Endothelial cell of umbilical vein (primary cell): ENCODE data around the gene SUPT3H. TPM values are rescaled to one million over a fixed set of nuclear protein-coding genes. Genes with fewer than 3 reads are reported as not detected.

ENCODE experiments used
- BruUV-seq: library from RNA; stranded (reverse); fragments of 400-500 nt; replicated peaks from 2 replicates; lab custom pipeline; 2021; lab: Mats Ljungman, UMichigan
- CTCF ChIA-PET: fragments of 300-600, 350-600 bp; sonication (Branson Sonifier 250); formaldehyde crosslinking; loops from one replicate; lab custom pipeline; 2021; ENCODE audit warnings: antibody characterized with exemption, inconsistent platforms; lab: Charles Lee
- POLR2A ChIA-PET: fragments of 300-600, 350-600 bp; sonication (Branson Sonifier 250); formaldehyde crosslinking; loops from one replicate; lab custom pipeline; 2021; ENCODE audit warnings: antibody characterized with exemption, inconsistent platforms; lab: Charles Lee
- DNase-seq: peaks from one replicate; pipeline ENCODE4 v3.0.0-alpha.2; 2011; ENCODE audit warnings: low read depth, low spot score
- FAIRE-seq: peaks from 2 replicates; lab custom pipeline; 2011; peaks lifted over from hg19 to GRCh38; lab: Jason Lieb, UNC
- H2AFZ ChIP-seq: 2 replicates; pipeline ENCODE4 v1.6.0; 2012; ENCODE audit warnings: low read depth, low read length, control low read depth, inconsistent platforms
- H3K27ac ChIP-seq: 2 replicates; pipeline ENCODE4 v1.5.1; 2011; ENCODE audit warnings: low read depth, mild to moderate bottlenecking, control low read depth, low read length, moderate library complexity; ENCODE audit not compliant: insufficient read depth
- H3K27me3 ChIP-seq, 2 experiments: 2 replicates each; pipeline versions ENCODE4 v1.6.0 to v1.6.1; 2011; ENCODE audit warnings: low read length in 2 of 2, mixed read lengths in 1 of 2; ENCODE audit not compliant: control insufficient read depth in 2 of 2, insufficient read depth in 2 of 2
- H3K36me3 ChIP-seq, 2 experiments: 2 replicates in 1 of 2; 3 replicates in 1 of 2; pipeline ENCODE4 v1.5.1; 2011; ENCODE audit warnings: low read length in 2 of 2, mild to moderate bottlenecking in 1 of 2, moderate library complexity in 1 of 2; ENCODE audit not compliant: control insufficient read depth in 2 of 2, insufficient read depth in 2 of 2; ENCODE audit errors: extremely low read depth in 1 of 2
- H3K4me1 ChIP-seq: 3 replicates; pipeline ENCODE4 v1.5.1; 2011; ENCODE audit warnings: mild to moderate bottlenecking, low read length; ENCODE audit not compliant: control insufficient read depth, insufficient read depth; ENCODE audit errors: extremely low read depth
- H3K4me2 ChIP-seq: 2 replicates; pipeline ENCODE4 v1.6.1; 2011; ENCODE audit warnings: low read length, control low read depth, mixed read lengths; ENCODE audit not compliant: insufficient read depth
- H3K4me3 ChIP-seq, 3 experiments: fragments of 200-600 bp in 1 of 3; sonication (generic), shearing (Covaris generic) in 1 of 3; replicated peaks in 1 of 3; 2 replicates each; pipeline ENCODE4 v1.5.1; 2011 to 2016; ENCODE audit warnings: control low read depth in 3 of 3, low read length in 3 of 3, mild to moderate bottlenecking in 2 of 3, inconsistent platforms in 1 of 3, low read depth in 1 of 3, moderate library complexity in 1 of 3; ENCODE audit not compliant: insufficient read depth in 1 of 3
- H3K79me2 ChIP-seq: 2 replicates; pipeline ENCODE4 v1.6.0; 2012; ENCODE audit warnings: low read length, inconsistent platforms; ENCODE audit not compliant: control insufficient read depth, insufficient read depth
- H3K9ac ChIP-seq: replicated peaks from 2 replicates; pipeline ENCODE3; 2011; ENCODE audit warnings: low read length, control low read depth; ENCODE audit not compliant: insufficient read depth; ENCODE audit errors: extremely low read depth
- H3K9me1 ChIP-seq: replicated peaks from 3 replicates; pipeline ENCODE4 v1.6.0; 2011; ENCODE audit warnings: mild to moderate bottlenecking, low read length; ENCODE audit not compliant: control insufficient read depth, insufficient read depth; ENCODE audit errors: extremely low read depth
- H3K9me3 ChIP-seq: replicated peaks from 2 replicates; pipeline ENCODE4 v1.5.1; 2012; ENCODE audit warnings: low read length, inconsistent platforms; ENCODE audit not compliant: control insufficient read depth, insufficient read depth
- H4K20me1 ChIP-seq: replicated peaks from 2 replicates; pipeline ENCODE3; 2011; ENCODE audit warnings: mild to moderate bottlenecking, low read length; ENCODE audit not compliant: control insufficient read depth, insufficient read depth; ENCODE audit errors: extremely low read depth
- EZH2 ChIP-seq: IDR thresholded peaks from 2 replicates; pipeline ENCODE4 v1.6.1; 2012; ENCODE audit warnings: borderline replicate concordance, low read depth, mild to moderate bottlenecking, moderate library complexity, low read length, inconsistent platforms; ENCODE audit not compliant: severe bottlenecking
- FOS ChIP-seq: IDR thresholded peaks from 2 replicates; pipeline ENCODE4 v1.6.1; 2011; ENCODE audit warnings: mild to moderate bottlenecking, low read length, moderate library complexity, borderline replicate concordance; ENCODE audit not compliant: insufficient read depth
- GATA2 ChIP-seq: IDR thresholded peaks from 2 replicates; pipeline ENCODE4 v1.7.0; 2011; ENCODE audit warnings: low read depth, mild to moderate bottlenecking, moderate library complexity, mixed read lengths, low read length; ENCODE audit not compliant: insufficient read length, insufficient read depth
- JUN ChIP-seq: IDR thresholded peaks from 2 replicates; pipeline ENCODE4 v1.6.1; 2011; ENCODE audit warnings: borderline replicate concordance, low read depth; ENCODE audit not compliant: insufficient read length, insufficient read depth
- MAX ChIP-seq: IDR thresholded peaks from 2 replicates; pipeline ENCODE4 v1.6.1; 2011; ENCODE audit not compliant: insufficient read depth, insufficient read length
- MYC ChIP-seq: IDR thresholded peaks from one replicate; pipeline ENCODE4 v1.6.1; 2011; ENCODE audit warnings: mild to moderate bottlenecking, low read depth, low read length
- POLR2A ChIP-seq: IDR thresholded peaks from 2 replicates; pipeline ENCODE4 v1.6.1; 2012; ENCODE audit warnings: low read depth, mild to moderate bottlenecking, control low read depth, low read length
- POLR2AphosphoS5 ChIP-seq: IDR thresholded peaks from 2 replicates; pipeline ENCODE4 v1.6.1; 2012; ENCODE audit warnings: low read depth, mild to moderate bottlenecking, control low read depth, low read length, moderate library complexity; ENCODE audit not compliant: insufficient read depth
- dilution Hi-C: fragments of 300-500 bp; cut with MboI; formaldehyde crosslinking; loops from one replicate; pipeline ENCODE4 v1.15.0; 2019; ENCODE audit warnings: low sequenced_read_pairs; ENCODE audit not compliant: extremely low pct_ligation_motif_present
- intact Hi-C: fragments of 100-400 bp; cut with micrococcal nuclease; formaldehyde crosslinking; loops from one replicate; pipeline ENCODE4 v1.10.0; 2022
- polyA plus RNA-seq, 4 experiments: library from polyadenylated mRNA; depleted of rRNA in 3 of 4; stranded (reverse) in 3 of 4; unstranded in 1 of 4; fragments of >200 nt; gene quantifications; 2 replicates each; pipeline versions ENCODE4 v1.2.1 to v1.2.3, GENCODE V29; 2011 to 2012; ENCODE audit warnings: missing spikeins in 1 of 4
- total RNA-seq: library from RNA; stranded (reverse); gene quantifications from 2 replicates; pipeline ENCODE4 v1.2.3, GENCODE V29; 2021
- TF ChIP-seq, protein P1 (sequence below), 2 donors: IDR thresholded peaks; 1 replicate in 1 of 2; 2 replicates in 1 of 2; pipeline ENCODE4 v1.5.1; 2011; ENCODE audit warnings: low read length in 2 of 2, mild to moderate bottlenecking in 2 of 2, moderate library complexity in 2 of 2, control low read depth in 1 of 2, inconsistent platforms in 1 of 2, low read depth in 1 of 2; ENCODE audit not compliant: insufficient read depth in 1 of 2; ENCODE audit errors: extremely low read depth in 1 of 2

Gene SUPT3H
- total and polyA plus RNA-seq, 2 donors (not counting 3 experiments of a cell fraction or from before 2014, with no cell fraction given) = 8.3 to 9.8 TPM

DNA sequence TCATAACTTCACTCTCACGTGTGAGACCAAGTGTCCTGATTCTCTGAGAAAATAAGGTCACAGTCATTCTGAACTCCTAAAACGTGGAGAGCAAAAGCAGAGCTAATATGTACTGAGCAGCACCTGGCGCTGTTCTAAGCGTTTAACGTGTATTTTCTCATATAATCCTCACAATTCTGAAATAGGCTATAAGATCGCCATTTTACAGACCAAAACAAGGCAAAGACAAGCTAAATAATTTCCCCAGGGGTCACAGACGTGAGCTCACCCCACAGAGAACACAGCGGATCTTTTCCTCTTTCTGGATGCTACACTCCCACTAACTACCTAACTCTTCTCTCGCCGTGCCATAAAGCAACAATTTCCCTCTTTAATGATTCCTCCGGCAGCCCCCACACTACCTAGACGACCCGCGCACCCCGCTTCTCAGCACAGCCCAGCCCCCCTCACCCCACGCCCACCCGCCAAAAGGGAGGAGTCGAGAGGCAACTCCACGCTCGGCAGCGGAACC is 636 bp downstream of the SUPT3H start:
- H3K9me1 ChIP-seq = no peaks in the 10 kb centered on the region
- FAIRE-seq (peak; percentile 62), DNase-seq (no peak)
- peak overlapping the region; percentile 76 to 92 (median 79) for H3K4me3 ChIP-seq
- no peaks in the 10 kb centered on the region for H3K79me2 ChIP-seq
- H3K9ac ChIP-seq = peak overlapping the region; percentile 93
- H3K27me3 ChIP-seq = no peaks in the 10 kb centered on the region
- H2AFZ ChIP-seq = peak overlapping the region; percentile 79
- intact Hi-C loops = loop anchor here (1.0 kb wide), 1 partner anchor 337 kb away; no protein-coding TSS in a partner anchor
- no peaks in the 10 kb centered on the region for H3K9me3 ChIP-seq
- H3K4me2 ChIP-seq = peak overlapping the region; percentile 98
- no peaks in the 10 kb centered on the region for H3K36me3 ChIP-seq
- TF ChIP-seq GATA2 = no peak
- no peak for TF ChIP-seq FOS
- no peak for TF ChIP-seq MYC
- no TSS peak for BruUV-seq
- dilution Hi-C loops = no loop called here
- ChIA-PET POLR2A (no interaction called here), CTCF (interaction anchor here (1.1 to 3.5 kb wide), 7 partner anchors 45 to 721 kb away, joined by 3 to 49 read pairs (median 5); no protein-coding TSS in a partner anchor)
- H4K20me1 ChIP-seq = no peaks in the 10 kb centered on the region
- H3K4me1 ChIP-seq = peaks cover 8% of the 10 kb centered on the region
- H3K27ac ChIP-seq = peak overlapping the region; percentile 91

DNA sequence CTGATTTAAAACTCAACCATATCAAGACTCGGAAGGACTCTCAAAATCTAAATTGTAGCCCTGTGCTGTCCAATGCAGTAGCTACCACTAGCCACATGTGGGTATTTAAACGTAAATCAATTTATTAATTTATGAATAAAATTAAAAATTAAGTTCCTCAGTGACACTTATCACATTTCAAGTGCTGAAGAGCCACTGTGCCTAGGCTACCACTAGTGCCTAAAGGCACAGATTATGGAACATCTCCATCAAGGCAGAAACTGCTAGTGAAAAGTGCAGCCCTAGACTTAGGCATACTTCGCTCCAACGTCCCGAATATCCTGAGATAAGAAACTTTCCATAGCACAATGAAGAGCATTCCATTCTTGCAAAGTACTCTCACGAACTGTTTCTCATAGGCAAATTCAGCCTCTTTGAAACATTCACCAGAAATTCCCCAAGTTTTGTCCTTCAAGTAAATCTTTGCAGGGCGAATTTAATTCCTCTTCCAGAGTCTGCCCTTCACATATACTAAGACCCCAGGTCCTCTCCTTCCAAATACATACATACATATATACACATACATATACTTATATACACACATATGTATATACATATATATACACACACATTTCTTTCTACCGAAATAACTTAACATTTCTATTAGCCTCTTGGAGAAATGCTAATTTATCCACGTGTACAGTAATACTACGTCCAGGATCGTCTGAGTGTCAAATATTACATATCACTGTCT is 1.3 kb downstream of the SUPT3H start:
- peak; percentile 48 for FAIRE-seq
- ChIA-PET CTCF (interaction anchor here (0.5 to 3.5 kb wide), 6 partner anchors 52 to 721 kb away, joined by 3 to 49 read pairs (median 5); no protein-coding TSS in a partner anchor), POLR2A (no interaction called here)
- Histone ChIP-seq H3K4me1 (peaks cover 8% of the 10 kb centered on the region), H2AFZ (peak overlapping the region; percentile 79), H3K27me3 (no peaks in the 10 kb centered on the region), H3K27ac (peak overlapping the region; percentile 91), H3K4me3 (peak overlapping the region; percentile 76 to 92 (median 79)), H3K79me2 (no peaks in the 10 kb centered on the region), H3K9me3 (no peaks in the 10 kb centered on the region), H4K20me1 (no peaks in the 10 kb centered on the region), H3K4me2 (peak overlapping the region; percentile 98), H3K9me1 (no peaks in the 10 kb centered on the region), H3K36me3 (no peaks in the 10 kb centered on the region), H3K9ac (peak overlapping the region; percentile 93)
- TF ChIP-seq FOS = no peak
- TF ChIP-seq MAX = no peak
- no peak for TF ChIP-seq MYC
- TF ChIP-seq GATA2 = no peak
- TF ChIP-seq POLR2AphosphoS5 = no peak
- TF ChIP-seq POLR2A = no peak
- TF ChIP-seq JUN = no peak
- TF ChIP-seq EZH2 = no peak
- TF ChIP-seq, protein P1, sequence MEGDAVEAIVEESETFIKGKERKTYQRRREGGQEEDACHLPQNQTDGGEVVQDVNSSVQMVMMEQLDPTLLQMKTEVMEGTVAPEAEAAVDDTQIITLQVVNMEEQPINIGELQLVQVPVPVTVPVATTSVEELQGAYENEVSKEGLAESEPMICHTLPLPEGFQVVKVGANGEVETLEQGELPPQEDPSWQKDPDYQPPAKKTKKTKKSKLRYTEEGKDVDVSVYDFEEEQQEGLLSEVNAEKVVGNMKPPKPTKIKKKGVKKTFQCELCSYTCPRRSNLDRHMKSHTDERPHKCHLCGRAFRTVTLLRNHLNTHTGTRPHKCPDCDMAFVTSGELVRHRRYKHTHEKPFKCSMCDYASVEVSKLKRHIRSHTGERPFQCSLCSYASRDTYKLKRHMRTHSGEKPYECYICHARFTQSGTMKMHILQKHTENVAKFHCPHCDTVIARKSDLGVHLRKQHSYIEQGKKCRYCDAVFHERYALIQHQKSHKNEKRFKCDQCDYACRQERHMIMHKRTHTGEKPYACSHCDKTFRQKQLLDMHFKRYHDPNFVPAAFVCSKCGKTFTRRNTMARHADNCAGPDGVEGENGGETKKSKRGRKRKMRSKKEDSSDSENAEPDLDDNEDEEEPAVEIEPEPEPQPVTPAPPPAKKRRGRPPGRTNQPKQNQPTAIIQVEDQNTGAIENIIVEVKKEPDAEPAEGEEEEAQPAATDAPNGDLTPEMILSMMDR (IDR thresholded peaks at IDR 0.05; ENCODE audit: extremely low read depth in 1 of 2, insufficient read depth in 1 of 2, low read depth in 1 of 2, low read length in 2 of 2) = no peak
- TSS peak; percentile 41 for BruUV-seq
- intact Hi-C loops = loop anchor here (1.0 kb wide), 1 partner anchor 338 kb away; no protein-coding TSS in a partner anchor
- dilution Hi-C loops = no loop called here
- DNase-seq = peak; percentile 50
